CD4-positive, alpha-beta T cell treated with Interleukin-12 subunit alpha and Interleukin-12 subunit beta, for 1 hour (primary cell): ENCODE results near the gene KCTD5.

ENCODE experiments used
- DNase-seq: peaks from one replicate; pipeline ENCODE4 v3.0.0-alpha.2; 2020

Gene KCTD5

DNA sequence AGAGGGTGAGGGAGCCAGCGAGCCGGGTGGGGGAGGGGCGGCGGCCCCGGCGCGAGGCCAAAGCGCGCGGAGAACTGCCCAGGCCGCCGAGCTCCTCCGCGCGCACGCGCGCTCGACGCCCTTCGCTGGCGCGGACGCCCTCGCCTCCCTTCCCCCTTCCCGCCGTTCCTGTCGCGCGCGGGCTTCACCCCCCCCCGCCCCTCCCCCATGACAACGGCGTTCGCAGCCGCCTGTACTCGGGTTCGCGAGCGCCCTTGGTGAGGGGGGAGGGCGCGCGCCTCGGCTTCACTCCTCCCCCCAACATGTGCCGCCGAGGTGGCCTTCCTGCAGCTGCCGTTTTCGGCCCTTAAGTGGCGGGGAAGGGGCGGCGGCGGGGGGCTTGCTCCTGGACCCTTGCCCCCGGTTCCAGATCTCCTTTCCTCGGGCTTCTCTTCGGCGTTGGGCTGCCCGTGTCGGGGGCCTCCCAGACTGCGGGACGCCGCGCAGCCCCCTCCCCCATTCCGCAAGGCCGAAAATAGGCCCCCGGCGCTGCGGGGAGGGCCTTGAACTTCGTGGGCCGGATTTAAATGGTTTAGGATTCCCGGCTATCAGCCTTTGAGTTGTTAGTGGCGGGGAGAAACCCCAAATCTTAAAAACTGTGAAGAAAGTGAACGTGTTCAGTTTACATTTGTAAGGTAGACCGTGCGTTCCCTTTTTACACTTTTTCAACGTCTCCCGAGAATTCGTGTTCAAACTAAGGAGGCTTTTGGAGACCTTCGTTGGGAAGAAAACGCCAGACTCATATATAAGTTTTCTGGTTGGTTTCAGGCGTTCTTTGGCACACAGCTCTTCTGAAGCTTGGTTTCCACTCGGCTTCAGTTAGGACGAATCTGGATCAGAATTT, 70.8 kb downstream of the KCTD5 start:
- DNase-seq, result peak; percentile 74

DNA sequence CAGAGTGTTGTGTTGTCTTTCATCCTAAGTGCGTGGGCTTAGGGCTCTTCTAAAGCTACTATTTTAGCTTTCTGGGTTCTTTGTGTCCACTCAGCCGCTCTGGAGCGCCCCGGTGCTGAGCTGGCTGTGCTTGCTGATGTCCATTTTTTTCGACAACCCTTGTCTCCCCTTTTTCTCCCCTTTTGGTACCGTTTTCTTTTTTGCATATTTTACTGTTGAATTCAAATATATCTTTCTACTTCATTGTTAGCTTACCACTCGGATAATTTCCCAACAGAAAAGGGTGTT, 71.4 kb downstream of the KCTD5 start:
- no peak for DNase-seq

DNA sequence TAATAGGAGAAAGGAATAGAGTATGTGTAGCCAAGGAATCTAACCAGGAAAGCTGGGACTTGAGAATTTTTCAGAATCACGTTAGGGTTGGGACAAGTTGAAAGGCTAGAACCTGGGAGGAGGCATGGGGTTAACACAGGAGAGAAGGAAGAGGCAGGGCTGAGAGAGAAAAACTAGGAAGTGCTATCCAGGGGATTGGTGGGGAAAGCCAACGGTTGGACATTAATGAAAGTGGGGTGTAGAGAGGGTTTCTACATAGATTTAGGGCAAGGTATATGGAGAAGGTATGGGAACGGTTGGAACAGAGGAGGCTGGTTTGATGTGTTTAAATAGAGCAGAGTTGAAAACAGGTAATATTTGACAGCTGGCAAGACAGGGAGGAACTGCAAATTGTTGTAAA, 72.8 kb downstream of the KCTD5 start:
- DNase-seq, result no peak

DNA sequence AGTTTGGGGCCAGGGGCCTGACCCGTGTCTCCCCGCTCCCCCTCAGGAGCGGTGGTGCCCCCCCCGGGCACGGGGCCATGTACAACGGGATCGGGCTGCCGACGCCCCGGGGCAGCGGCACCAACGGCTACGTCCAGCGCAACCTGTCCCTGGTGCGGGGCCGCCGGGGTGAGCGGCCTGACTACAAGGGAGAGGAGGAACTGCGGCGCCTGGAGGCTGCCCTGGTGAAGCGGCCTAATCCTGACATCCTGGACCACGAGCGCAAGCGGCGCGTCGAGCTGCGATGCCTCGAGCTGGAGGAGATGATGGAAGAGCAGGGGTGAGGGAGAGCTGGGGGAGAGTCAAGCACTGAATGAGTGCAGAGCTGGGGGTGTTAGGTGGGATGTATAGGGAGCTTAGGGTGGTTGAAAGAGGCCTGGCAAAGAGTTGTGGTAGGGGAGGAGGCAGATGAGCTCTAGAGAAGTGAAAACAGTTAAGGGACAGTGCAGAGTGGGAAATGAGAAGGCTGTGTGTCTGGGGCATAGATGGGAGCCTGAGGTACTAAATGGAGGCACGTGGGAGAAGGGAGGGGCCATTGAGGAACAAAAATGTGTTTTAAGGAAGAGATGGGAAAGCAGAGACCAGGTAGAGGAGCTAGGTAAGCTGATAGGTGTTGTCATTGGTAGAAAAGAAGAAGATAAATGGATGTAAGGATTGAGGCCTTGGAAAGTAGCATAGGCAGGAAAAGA, 74.1 kb downstream of the KCTD5 start:
- no peak for DNase-seq

DNA sequence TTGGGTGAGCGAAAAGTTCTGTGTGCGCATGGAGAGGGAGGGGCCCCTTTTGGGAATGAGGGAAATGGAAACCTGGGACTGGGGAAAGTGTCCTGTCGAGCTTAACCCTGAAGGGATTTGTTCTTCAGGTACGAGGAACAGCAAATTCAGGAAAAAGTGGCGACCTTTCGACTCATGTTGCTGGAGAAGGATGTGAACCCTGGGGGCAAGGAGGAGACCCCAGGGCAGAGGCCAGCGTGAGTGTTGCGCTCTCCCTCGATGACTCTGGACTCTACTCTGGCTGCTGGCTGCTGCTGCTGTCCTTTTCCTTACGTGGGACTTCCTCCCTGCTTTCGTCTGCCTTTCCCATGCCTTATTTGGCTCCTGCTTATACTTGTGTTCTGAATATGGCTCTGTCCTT, 75.0 kb downstream of the KCTD5 start:
- DNase-seq, result no peak
